SKM-1 treated with dmso at 0.1 percent for 144 hours (cell line): ENCODE results near the gene RCL1.

Source experiments
- DNase-seq: peaks from one replicate; lab custom pipeline; 2025; ENCODE audit not compliant: unreplicated experiment; lab: John Stamatoyannopoulos, UW

Gene RCL1

DNA sequence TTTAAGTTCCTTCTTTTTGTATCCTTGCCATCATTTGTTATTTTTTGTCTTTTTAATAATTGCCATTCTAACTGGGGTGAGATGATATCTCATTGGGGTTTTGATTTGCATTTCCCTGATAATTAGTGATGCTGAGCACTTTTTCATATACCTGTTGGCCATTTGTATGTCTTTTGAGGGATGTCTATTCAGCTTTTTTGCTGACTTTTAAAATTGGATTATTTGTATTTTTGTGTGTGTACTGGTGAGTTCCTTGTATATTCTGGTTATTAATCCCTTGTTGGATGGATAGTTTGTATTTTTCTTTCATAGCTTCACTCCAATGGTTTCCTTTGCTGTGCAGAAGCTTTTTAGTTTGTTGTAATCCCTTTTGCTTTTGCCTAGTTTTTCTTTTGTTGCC, 19.1 kb downstream of the RCL1 start:
- no peak for DNase-seq

DNA sequence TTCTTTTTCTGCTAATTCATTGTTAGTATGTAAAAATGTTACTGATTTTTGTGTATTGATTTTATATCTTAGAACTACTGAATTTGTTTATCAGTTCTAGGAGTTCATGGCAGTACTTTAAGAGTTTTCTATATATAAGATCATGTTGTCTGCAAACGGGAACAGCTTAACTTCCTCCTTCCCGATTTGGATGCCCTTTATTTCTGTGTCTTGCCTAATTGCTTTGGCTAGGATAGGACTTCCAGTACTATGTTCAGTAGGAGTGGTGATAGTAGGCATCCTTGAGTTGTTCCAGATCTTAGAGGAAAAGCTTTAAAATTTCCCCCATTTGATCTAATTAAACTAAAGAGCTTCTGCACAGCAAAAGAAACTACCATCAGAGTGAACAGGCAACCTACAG, 20.1 kb downstream of the RCL1 start:
- DNase-seq, result no peak

DNA sequence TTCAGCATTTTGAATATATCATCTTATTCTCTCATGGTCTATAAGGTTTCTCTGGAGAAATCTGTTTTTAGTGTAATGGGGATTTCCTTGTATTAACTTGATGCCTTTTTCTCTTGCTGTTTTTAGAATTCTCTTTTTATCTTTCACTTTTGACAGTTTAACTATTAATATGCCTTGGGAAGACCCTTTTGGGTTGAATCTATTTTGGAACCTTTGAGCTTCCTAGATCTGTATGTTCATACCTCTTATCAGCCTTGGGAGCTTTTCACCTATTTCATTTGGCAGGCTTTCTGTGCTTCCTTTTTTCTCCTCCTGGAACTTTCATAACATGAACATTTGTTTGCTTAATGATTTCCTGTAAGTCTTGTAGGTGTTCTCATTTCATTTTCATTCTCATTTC, 22.2 kb downstream of the RCL1 start:
- no peak for DNase-seq

DNA sequence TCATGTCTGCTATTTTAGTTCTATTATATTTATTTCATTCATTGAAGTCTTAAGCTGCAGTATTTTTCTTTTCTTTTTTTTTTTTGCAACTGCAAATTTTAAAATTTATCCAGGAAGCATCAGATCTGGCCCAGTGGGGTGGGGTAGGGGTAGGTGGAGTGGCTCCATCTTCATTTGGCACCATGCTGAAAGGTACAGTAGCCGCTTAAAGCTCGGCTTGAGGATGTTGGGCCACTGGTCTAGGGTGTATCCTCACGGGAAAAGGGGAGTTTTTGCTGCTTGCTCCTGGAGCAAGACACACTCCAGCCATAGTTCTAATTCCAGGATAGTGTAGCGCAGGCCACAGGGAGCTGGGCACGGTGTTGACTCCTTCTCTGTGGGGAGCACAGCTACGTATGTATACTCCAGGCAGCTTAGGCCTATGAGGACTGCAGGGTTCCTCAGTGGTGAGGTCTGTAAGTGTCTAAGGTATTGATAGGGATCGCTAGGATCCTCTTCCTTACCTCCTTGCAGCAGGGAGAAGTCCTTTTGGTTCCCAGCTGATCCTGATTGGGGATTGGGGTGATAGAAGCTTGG, 22.7 kb downstream of the RCL1 start:
- DNase-seq, result no peak

DNA sequence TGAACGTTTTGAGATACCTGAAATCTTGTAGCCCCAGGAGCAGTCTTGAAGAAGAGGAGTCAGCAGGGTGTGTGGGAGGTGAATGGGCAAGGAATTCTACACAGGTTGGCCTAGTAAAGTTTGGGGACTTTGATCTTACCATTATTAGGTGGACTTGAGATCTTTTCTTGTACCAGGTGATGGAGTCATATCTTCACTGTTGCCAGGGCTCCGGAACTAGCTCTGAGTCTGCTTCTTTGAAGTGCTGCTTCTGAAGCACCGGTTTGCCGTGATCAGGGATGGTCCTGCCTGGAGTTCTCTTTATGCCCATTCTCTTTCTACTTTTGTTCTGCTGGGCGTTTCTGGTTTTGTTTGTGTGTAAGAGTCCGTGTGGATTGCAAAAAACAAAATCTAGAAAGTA, 27.4 kb downstream of the RCL1 start:
- no peak for DNase-seq

DNA sequence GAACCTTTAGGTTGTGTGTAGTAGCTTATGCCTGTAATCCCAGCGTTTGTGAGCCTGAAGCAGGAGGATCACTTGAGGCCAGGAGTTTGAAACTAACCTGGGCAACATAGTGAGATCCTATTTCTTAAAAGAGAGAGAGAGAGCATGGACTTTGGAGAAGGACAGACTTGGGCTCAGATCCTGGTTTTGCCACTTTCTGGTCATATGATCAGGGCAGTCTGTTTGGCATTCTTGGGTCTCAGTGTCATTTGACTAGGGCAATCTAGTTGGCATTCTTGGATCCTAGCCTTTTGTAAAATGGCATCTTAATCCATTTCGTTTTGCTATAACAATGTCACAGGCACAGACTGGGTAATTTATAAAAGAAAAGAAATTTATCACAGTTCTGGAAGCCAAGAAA, 28.4 kb downstream of the RCL1 start:
- DNase-seq, result no peak

DNA sequence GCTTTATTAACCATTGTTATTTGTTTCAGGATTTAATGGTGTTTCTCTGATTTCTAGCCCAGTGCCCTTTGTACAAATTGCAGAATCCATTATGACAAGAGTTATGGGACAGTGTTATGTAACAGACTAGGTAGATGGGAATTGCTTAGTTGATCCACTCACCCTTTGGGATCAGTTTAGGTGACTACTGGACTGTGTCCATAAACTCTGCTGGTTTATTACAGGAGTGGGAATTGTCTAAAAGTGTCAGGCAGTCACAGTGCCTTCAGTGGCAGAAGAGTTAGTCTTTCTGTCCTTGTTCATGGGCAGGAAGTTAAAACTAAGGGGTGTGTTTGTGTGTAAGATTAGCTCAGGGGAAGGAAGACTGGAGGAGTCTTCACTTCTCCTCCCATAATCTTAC, 29.3 kb downstream of the RCL1 start:
- no peak for DNase-seq

DNA sequence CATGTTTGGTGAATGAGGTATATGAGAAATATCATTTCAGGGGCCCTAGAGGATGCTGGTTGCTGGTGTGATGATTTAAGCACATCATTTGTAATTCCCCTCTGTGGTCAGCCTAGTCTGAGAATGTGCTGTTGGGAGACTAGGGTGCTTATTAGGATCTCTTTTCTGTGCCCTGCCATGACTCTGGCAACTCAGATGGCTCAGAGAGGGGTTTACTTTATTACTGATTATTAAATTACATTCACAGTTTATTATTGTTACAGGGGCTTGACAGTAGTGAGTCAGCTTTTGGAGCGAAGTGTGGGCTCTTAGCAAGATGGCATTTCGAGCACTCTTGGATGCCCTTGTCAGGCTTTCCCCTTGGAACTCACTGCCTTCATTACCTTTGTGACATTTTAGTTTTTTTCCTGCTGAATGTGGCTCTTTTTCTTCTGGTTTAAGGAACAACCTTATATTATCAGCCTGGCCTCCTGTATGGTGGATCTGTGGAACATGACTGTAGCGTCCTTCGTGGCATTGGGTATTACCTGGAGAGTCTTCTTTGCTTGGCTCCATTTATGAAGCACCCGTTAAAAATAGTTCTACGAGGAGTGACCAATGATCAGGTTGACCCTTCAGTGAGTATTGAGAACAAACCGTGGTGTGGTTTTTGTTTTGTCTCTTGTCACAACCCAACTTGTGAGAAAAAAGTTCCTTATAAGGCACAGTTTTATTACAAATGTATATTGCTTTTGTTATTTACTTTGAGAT, 33.8 kb downstream of the RCL1 start:
- DNase-seq, result no peak

DNA sequence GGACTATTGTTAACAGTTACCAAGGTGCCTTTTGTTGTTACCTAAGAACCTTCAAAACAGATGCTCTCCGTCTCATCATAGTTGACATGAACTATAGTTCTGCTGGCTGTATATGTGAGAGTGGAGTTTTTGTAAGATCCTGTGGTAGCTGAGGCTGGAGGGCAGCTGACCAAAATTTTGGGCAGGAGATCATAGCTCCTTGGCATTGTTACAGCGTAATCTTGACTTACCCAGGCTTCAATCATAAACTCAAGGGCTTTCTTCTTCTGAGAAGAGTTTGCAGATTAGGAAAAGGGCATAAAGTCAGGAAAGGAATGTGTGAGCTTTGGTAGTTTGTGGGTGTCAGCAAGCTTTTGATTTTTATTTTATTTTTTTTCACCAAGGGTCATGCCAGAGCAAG, 34.5 kb downstream of the RCL1 start:
- DNase-seq, result no peak

DNA sequence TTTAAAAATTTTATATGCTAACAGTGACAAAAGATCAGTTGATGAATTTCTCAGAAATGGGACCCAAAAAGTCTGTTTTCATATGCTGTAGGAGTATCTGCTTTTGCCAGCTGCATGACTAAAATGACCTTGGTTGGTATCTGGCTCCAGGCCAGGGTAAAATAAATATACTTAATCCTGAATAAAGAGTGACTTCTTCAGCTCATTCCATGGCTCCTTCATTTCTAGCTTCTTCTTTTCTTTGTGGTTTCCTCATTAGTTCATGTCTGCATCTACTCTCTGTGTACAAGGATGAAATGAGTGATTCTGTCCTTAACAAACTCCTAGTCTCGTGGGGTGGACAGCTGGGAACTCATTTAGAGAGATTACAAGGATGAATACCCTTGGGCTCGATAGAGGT, 36.0 kb downstream of the RCL1 start:
- DNase-seq, result no peak

DNA sequence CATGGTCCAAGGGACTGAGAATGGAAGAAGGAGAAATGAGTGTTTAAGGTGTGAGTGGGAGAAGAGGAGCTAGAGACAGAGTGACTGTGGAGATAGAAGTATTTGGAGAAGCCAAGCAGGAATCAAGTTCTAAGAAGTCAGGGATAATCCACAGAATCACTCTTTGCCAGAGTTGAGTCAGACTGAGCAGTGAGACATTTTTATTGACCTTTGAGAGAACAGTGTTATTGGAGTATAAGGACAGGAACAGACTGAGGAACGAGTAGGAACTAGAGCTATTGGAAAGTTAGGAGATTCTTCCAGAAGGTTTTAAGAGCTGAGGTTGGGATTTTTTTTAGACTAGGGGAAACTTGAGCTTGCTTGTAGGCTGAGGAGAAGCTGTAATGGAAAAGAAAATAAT, 37.2 kb downstream of the RCL1 start:
- DNase-seq, result no peak

DNA sequence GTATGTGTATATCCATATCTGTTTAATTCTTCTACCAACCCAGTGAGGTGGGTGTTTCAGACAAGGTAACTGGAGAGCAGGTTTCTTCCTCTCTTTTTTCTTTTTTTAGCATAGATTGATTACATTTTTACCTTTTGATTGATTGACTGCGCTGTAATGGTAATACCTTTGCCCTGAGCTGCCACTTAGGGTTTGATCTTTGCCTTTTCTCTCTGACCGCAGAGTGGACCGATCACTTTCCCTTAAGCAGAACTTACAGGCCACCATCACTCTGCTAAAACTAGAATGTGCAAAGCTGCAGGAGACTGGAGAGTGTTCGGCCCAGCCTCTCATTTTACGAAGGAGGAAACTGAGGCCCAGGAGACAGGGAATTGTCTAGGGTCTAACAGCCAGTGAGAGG, 38.0 kb downstream of the RCL1 start:
- no peak for DNase-seq

DNA sequence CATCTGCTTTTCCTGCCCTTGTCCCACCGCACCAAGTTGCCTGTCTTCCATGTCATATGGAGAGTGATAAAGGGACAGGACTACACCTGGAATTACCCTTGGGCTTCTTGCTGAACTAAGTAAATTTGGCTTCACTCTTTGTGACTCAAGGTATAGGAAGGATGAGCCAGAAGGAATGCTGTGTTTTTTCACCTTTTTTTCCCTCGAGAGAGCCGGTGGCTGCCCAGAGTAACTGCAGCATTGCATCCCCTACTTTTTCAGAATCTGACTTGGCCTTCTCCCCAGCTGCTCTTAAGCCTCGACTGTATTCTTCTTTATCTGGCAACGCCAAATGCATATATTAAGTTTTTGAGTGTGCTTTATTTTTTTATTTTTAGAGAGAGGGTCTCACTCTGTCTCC, 38.4 kb downstream of the RCL1 start:
- no peak for DNase-seq

DNA sequence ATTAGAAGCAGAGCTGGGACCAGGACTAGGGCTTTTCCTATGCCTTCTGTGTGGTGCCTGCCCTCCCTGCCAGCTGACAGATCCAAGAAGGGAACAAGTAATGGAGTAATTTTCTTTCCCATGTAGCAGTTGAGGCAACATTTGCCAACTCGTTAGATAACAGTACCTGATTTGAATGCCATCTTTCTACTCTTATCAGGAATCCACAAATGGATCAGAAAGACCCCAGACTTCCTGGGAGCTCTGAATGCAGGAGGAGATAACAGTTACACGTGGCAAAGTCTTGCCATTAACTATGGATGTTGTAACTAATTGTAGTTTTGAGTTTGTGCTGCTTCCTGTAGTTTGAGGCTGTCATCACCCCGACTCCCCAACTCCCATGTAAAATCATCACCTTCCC, 39.2 kb downstream of the RCL1 start:
- no peak for DNase-seq

DNA sequence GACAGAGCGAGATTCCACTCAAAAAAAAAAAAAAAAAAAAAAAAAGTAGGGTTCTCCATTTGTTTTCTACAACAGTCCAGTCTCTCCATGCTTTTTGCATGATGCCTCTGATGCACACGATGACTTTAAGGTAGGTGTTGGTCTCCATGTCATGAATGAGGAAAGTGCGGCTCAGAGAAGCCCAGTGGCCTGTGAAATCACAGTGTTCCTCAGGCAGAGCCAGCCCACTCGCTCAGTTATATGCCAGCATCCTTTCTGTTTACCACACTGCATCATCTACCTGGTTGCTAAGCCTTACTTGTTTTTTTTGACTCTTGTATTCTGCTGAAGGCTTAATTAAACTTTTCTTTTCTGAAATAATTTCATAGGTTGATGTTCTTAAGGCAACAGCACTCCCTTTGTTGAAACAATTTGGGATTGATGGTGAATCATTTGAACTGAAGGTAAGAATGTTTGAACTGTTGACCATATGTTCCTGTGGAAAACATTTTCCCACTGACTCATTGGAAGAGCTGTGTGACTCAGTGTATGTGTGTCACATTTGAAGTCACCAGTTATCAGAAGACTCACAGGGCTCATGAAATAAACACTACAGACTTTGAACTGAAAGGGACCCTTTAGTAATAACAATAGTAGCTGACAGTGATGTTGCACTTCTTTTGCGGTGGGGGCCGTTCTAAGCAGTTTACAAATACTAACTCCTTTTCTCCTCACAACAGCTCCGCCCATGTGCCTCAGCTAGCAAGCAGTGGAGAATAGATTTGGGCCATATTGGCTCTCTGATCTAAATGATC, 40.2 kb downstream of the RCL1 start:
- no peak for DNase-seq

DNA sequence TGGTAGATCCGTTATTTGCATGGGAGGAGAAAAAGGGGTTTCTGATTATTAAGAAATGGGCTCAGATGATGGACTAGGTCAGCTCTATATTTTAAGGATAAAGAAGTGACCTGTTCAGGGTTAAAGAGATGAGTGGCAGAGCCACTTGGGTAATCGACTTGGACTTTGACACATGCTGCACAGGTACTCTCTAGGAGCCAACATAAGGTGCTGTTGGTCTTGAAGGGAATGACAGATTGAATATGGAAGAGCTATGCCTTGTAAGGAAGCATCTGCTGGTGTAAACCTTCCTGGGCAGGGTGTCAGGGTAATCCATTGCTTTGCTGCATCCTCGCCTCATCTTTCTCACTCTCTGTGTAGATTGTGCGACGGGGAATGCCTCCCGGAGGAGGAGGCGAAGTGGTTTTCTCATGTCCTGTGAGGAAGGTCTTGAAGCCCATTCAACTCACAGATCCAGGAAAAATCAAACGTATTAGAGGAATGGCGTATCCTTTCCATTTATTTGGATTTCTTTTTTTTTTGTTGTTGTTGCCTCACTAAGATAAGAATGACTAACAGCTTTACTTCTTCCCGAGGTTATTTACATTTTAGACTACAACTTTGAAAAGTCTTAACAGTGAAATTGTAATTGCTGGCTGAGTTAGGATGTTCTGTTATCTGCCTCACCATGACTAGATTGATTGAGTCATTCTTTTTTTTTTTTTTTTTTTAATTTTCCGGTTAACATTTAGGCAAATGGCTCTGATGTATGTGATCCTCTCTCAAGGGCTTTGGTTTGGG, 41.2 kb downstream of the RCL1 start:
- DNase-seq, result no peak

DNA sequence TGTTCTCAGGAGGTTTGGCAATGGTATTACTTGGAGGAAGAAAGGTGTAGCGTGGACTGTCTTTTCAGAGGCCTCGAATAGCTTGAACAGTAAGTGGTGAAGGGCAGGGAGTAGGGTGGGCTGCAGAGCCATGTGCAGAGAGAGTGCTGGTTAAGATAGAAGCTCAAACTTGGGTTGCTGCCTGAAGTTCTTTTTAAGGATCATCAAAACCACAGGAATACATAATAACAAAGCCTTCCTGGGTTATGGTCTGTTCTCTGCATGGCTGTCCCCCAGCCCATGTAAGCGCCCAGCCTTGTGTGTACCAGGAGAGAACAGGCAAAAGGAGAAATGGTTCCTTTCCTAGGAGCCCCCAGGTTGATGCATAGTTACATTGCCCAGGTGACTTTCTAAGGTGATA, 43.9 kb downstream of the RCL1 start:
- DNase-seq, result no peak

DNA sequence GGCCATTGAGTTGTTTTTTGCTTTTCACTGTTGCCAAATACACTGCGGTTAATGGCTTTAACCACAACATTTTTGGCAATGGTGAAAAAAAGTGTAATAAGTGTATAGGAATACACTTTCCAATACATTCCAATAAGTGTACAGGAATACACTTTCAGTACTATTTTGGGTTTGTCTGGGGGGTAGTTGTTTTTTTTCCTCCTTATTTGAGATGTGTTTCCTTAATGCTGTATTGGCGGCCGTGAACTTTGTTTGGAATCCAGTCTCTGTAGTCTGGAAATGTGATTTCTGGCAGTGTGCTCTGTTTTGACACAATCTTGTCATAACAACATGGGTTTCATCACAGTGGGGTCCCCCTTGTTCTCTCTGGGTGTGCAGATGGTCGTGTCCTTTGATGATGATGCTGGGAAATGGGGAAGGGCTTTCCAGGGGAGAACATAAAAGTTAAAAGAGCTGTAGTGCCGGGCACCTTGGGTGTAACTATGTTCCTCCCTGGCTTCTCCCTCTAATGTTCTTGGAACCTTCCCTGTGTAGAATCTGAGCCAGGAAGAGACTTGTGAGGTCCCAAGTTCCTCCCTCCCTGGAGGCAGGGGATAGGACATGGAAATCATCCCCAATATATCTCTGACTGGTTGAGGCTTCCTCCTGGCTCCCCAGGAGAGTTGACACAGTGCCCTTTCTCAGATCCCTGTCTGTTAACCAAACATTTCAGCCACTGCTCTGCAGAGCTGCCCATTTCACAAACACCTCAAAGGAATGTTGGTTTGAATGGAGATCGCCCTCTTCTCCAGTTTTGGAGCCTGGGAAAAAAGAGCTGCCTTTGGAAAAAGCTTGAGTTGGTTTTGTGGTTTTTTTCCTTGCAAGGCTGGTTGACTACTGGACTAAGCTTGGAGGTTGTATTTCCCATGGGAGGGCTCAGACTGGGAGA, 44.8 kb downstream of the RCL1 start:
- DNase-seq, result no peak

DNA sequence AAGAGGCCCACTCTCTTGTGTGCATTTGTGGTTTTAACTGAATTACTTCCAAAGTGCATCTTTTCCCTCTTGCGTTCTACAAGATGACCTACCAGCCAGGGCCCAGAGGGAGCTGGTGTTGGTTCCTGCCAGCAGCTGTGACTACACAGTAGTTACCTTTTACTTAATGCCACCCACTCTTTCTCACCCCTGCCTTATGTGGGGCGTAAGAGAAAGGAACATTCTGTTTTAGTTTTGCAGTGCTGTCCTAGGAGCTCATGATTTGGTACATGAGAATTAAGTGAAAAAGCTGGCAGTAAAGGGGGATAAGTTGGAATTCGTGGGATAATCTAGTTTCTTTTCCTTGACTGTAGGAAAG, 45.4 kb downstream of the RCL1 start:
- DNase-seq, result no peak

DNA sequence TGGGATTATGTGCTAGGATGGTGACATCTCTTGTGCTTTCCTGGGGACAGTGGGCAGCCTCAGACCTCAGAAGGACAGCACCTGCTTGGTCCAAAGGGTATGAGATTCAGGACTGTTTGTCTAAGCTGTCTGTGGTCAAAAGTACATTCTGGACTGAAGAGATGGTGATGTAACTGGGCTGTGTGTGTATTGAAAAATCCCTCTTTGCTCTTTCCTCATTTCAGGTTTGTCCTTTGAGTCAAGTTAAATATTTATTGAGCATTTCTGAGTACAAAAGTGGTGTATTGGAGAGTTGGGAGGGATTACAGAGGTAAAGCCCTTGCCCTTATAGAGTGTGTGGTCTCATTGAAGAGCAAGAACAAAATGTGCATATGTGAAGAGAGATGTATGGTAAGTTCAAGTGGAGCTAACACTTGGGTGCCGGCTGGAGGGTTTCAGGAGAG, 46.7 kb downstream of the RCL1 start:
- no peak for DNase-seq

DNA sequence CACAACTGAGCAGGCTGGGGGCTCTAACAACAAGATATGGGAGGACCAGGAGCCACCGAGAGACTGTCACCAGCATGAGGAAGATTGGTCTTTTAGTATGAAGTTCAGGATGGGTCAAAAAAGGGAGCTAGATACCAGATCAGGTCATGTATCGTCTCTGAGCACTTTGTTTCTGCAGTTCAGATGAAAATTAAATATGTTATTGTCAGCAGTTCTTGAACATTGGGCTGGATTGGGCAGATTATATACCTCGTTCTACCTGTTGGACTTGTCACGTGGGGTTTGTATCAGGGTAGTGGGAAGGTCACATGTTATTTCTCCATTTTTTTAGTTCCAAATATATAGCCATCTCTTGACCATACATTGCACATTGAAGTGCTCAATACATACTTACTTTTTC, 47.3 kb downstream of the RCL1 start:
- no peak for DNase-seq
